ENCODE measurements around the gene DYNLT2. TPM values are rescaled to one million over a fixed set of nuclear protein-coding genes. Genes with fewer than 3 reads are reported as not detected.

The DYNLT2 gene
- total and polyA plus RNA-seq, 2 of the 13 experiments (the other 11 are each of a cell fraction or from before 2014, with no cell fraction given), result 2.1 to 4.3 TPM

- TF ChIP-seq NFAT5 (CRISPR knock-in tag; IDR thresholded peaks at IDR 0.05) (no peak; the same call in 1 of the 2 replicates), ZNF138 (CRISPR knock-in tag; IDR thresholded peaks at IDR 0.05; ENCODE audit: low read depth) (peak; percentile 73), KLF12 (CRISPR knock-in tag; IDR thresholded peaks at IDR 0.05; ENCODE audit: borderline replicate concordance) (peak; percentile 84; the same call in 1 of the 2 replicates), MAX (IDR thresholded peaks at IDR 0.05) (peak; percentile 92), SRSF9 (IDR thresholded peaks at IDR 0.05; ENCODE audit: borderline replicate concordance, insufficient read depth, low read depth, low read length, poor library complexity, severe bottlenecking) (no peak), ELK4 (CRISPR knock-in tag; IDR thresholded peaks at IDR 0.05; ENCODE audit: borderline replicate concordance) (peak; percentile 40; the same call in 1 of the 2 replicates), ZNF883 (CRISPR knock-in tag; IDR thresholded peaks at IDR 0.05; ENCODE audit: not compliant biosample characterization) (peak; percentile 97), DBP (CRISPR knock-in tag; IDR thresholded peaks at IDR 0.05; ENCODE audit: not compliant biosample characterization) (peak; percentile 78), SOX13 (IDR thresholded peaks at IDR 0.05) (no peak; the same call in 1 of the 2 replicates), SOX13 (CRISPR knock-in tag; conservative IDR thresholded peaks at IDR 0.05 in 1 of 2, IDR thresholded peaks at IDR 0.05 in 1 of 2) (peak in 1 of 2 experiments; percentile 36; a peak in 2 of 4 replicates), BCL6 (CRISPR knock-in tag; IDR thresholded peaks at IDR 0.05) (peak; percentile 44), TFE3 (CRISPR knock-in tag; IDR thresholded peaks at IDR 0.05) (peak; percentile 49; the same call in 1 of the 2 replicates), ZNF207 (IDR thresholded peaks at IDR 0.05; ENCODE audit: borderline replicate concordance) (no peak), ZNF703 (CRISPR knock-in tag; IDR thresholded peaks at IDR 0.05; ENCODE audit: borderline replicate concordance) (peak; percentile 23; the same call in 1 of the 2 replicates), IRF1 (CRISPR knock-in tag; IDR thresholded peaks at IDR 0.05; ENCODE audit: low read depth) (no peak), NCOR1 (IDR thresholded peaks at IDR 0.05; ENCODE audit: borderline replicate concordance, low read length) (peak; percentile 35; the same call in 1 of the 2 replicates), ZNF234 (CRISPR knock-in tag; conservative IDR thresholded peaks at IDR 0.05) (peak; percentile 98)
Observed at GRCh38 chr6:169701954-169702839, 49.2 kb downstream of the DYNLT2 start, which contains the start of the genes C6orf120 and WDR27 (continued).

Measured in HepG2 (cell line).